Epithelial cell of esophagus (primary cell): Measurements from ENCODE around the gene IL33.

Experiments
- DNase-seq: peaks from one replicate; pipeline ENCODE4 v3.0.0; 2010; ENCODE audit warnings: low read depth
- H3K4me3 ChIP-seq: 2 replicates; pipeline ENCODE4 v1.5.1; 2011; ENCODE audit warnings: mild to moderate bottlenecking, low read length, control low read depth
- CTCF ChIP-seq: IDR thresholded peaks from 2 replicates; pipeline ENCODE4 v1.5.1; 2011; ENCODE audit warnings: low read depth, mild to moderate bottlenecking, low read length, control low read depth, inconsistent platforms; ENCODE audit not compliant: insufficient read depth; ENCODE audit errors: missing control alignments

IL33 gene

GRCh38 chr9:6186691-6187090 lies 28.9 kb upstream of the IL33 start:
- DNase-seq = no peak
- H3K4me3 ChIP-seq = no peak overlapping the region
- no peak for TF ChIP-seq CTCF

- no peak for TF ChIP-seq CTCF
- no peak for DNase-seq
- no peak overlapping the region for H3K4me3 ChIP-seq
These were observed 28.3 kb upstream of the IL33 start for GRCh38 chr9:6187272-6187671.

GRCh38 chr9:6188466-6188865 lies 27.1 kb upstream of the IL33 start:
- TF ChIP-seq CTCF = no peak
- H3K4me3 ChIP-seq = no peak overlapping the region
- DNase-seq = no peak

- no peak for DNase-seq
- H3K4me3 ChIP-seq = no peak overlapping the region
- TF ChIP-seq CTCF = no peak
These were observed 26.7 kb upstream of the IL33 start for GRCh38 chr9:6188906-6189305.

GRCh38 chr9:6194934-6195333 lies 20.7 kb upstream of the IL33 start:
- H3K4me3 ChIP-seq = no peak overlapping the region
- TF ChIP-seq CTCF = peak; percentile 30
- DNase-seq = peak; percentile 23

GRCh38 chr9:6195714-6196360 lies 19.8 kb upstream of the IL33 start:
- DNase-seq = peak; percentile 73
- no peak for TF ChIP-seq CTCF
- H3K4me3 ChIP-seq = no peak overlapping the region

- TF ChIP-seq CTCF = peak; percentile 27
These were observed 18.3 kb upstream of the IL33 start for GRCh38 chr9:6197330-6197729.

More at GRCh38 chr9:6197330-6197729, 18.3 kb upstream of the IL33 start:
- DNase-seq = peak; percentile 40
- no peak overlapping the region for H3K4me3 ChIP-seq
